IMR-90 (cell line): ENCODE measurements around the gene MPRIP. TPM values are rescaled to one million over a fixed set of nuclear protein-coding genes. Genes with fewer than 3 reads are reported as not detected.

ENCODE experiments used
- ATAC-seq: fragments of 200-7000 bp; cut with Tn5 transposase; 2 replicates; pipeline ENCODE4 v1.9.1; 2020; ENCODE audit warnings: low read depth, mild to moderate bottlenecking, moderate library complexity
- BruUV-seq: library from RNA; stranded (reverse); fragments of 400-500 nt; replicated peaks from 2 replicates; lab custom pipeline; 2021; lab: Mats Ljungman, UMichigan
- CTCF ChIA-PET: fragments of 300-600 bp; formaldehyde crosslinking; extraction: SDS; loops from one replicate; lab custom pipeline; 2021; ENCODE audit warnings: antibody characterized with exemption; lab: Yijun Ruan, JAX
- POLR2A ChIA-PET: fragments of 300-600 bp; sonication (Branson Sonifier 250); formaldehyde crosslinking; loops from one replicate; lab custom pipeline; 2022; ENCODE audit warnings: antibody characterized with exemption; ENCODE audit not compliant: unreplicated experiment; lab: Charles Lee
- DNase-seq: peaks from one replicate; pipeline ENCODE4 v3.0.0; 2013
- H2AFZ ChIP-seq: replicated peaks from 2 replicates; pipeline ENCODE3; 2013; ENCODE audit warnings: low read length, mild to moderate bottlenecking; ENCODE audit not compliant: poor library complexity
- H2AK5ac ChIP-seq: 2 replicates; pipeline ENCODE4 v1.6.1; 2013; ENCODE audit warnings: low read depth, low read length, inconsistent platforms
- H2AK9ac ChIP-seq: replicated peaks from 2 replicates; pipeline ENCODE3; 2013; ENCODE audit warnings: mild to moderate bottlenecking, low read depth, low read length, moderate library complexity; ENCODE audit not compliant: poor library complexity
- H2BK120ac ChIP-seq: 2 replicates; pipeline ENCODE4 v1.6.1; 2013; ENCODE audit warnings: low read depth, low read length, inconsistent platforms
- H2BK15ac ChIP-seq: 3 replicates; pipeline ENCODE4 v1.6.1; 2013; ENCODE audit warnings: low read depth, low read length, inconsistent platforms
- H2BK20ac ChIP-seq: 2 replicates; pipeline ENCODE4 v1.6.1; 2013; ENCODE audit warnings: low read depth, mild to moderate bottlenecking, inconsistent platforms, low read length, moderate library complexity
- H2BK5ac ChIP-seq: 2 replicates; pipeline ENCODE4 v1.6.1; 2013; ENCODE audit warnings: mild to moderate bottlenecking, low read depth, low read length, inconsistent platforms; ENCODE audit not compliant: poor library complexity, severe bottlenecking
- H3K14ac ChIP-seq: replicated peaks from 2 replicates; pipeline ENCODE4 v1.6.1; 2013; ENCODE audit warnings: low read depth, low read length, inconsistent platforms
- H3K18ac ChIP-seq: 2 replicates; pipeline ENCODE4 v1.6.1; 2013; ENCODE audit warnings: low read depth, low read length, control low read depth
- H3K23ac ChIP-seq: 2 replicates; pipeline ENCODE4 v1.6.1; 2013; ENCODE audit warnings: low read depth, low read length, inconsistent platforms
- H3K27ac ChIP-seq: 2 replicates; pipeline ENCODE4 v1.5.1; 2013; ENCODE audit warnings: mild to moderate bottlenecking, control low read depth, low read length; ENCODE audit not compliant: insufficient read depth
- H3K27me3 ChIP-seq: 2 replicates; pipeline ENCODE4 v1.6.1; 2013; ENCODE audit warnings: low read length; ENCODE audit not compliant: control insufficient read depth, insufficient read depth
- H3K36me3 ChIP-seq: 2 replicates; pipeline ENCODE4 v1.6.1; 2013; ENCODE audit warnings: low read length, mixed read lengths; ENCODE audit not compliant: control insufficient read depth, insufficient read depth
- H3K4ac ChIP-seq: 2 replicates; pipeline ENCODE4 v1.6.1; 2013; ENCODE audit warnings: low read depth, low read length, inconsistent platforms
- H3K4me1 ChIP-seq: 2 replicates; pipeline ENCODE4 v1.6.1; 2013; ENCODE audit warnings: low read length, mixed read lengths; ENCODE audit not compliant: control insufficient read depth, insufficient read depth
- H3K4me2 ChIP-seq: 2 replicates; pipeline ENCODE4 v1.6.1; 2013; ENCODE audit warnings: low read depth, mild to moderate bottlenecking, control low read depth, low read length, moderate library complexity
- H3K4me3 ChIP-seq: 2 replicates; pipeline ENCODE4 v1.5.1; 2013; ENCODE audit warnings: low read depth, mild to moderate bottlenecking, control low read depth, low read length, moderate library complexity; ENCODE audit not compliant: insufficient read depth
- H3K56ac ChIP-seq: 2 replicates; pipeline ENCODE4 v1.6.1; 2013; ENCODE audit warnings: low read length, inconsistent platforms; ENCODE audit not compliant: insufficient read depth; ENCODE audit errors: extremely low read depth
- H3K79me1 ChIP-seq, 2 experiments: 2 replicates each; pipeline ENCODE4 v1.6.1; 2013; ENCODE audit warnings: low read length in 2 of 2, inconsistent platforms in 1 of 2, low read depth in 1 of 2
- H3K9ac ChIP-seq: 2 replicates; pipeline ENCODE4 v1.6.1; 2013; ENCODE audit warnings: low read depth, low read length, control low read depth
- H3K9me1 ChIP-seq: 2 replicates; pipeline ENCODE4 v1.6.1; 2013; ENCODE audit warnings: low read length, inconsistent platforms; ENCODE audit not compliant: insufficient read depth
- H3K9me3 ChIP-seq: 2 replicates; pipeline ENCODE4 v1.6.1; 2013; ENCODE audit warnings: low read length; ENCODE audit not compliant: control insufficient read depth, insufficient read depth
- H4K20me1 ChIP-seq: 2 replicates; pipeline ENCODE4 v1.6.1; 2013; ENCODE audit warnings: low read length, inconsistent platforms; ENCODE audit not compliant: insufficient read depth
- H4K5ac ChIP-seq: 2 replicates; pipeline ENCODE4 v1.6.1; 2013; ENCODE audit warnings: mild to moderate bottlenecking, low read depth, low read length, control low read depth
- H4K8ac ChIP-seq, 2 experiments: 2 replicates each; pipeline ENCODE4 v1.6.1; 2013; ENCODE audit warnings: low read depth in 2 of 2, low read length in 2 of 2, control low read depth in 1 of 2, inconsistent platforms in 1 of 2
- H4K91ac ChIP-seq: 2 replicates; pipeline ENCODE4 v1.6.1; 2013; ENCODE audit warnings: low read depth, low read length, inconsistent platforms; ENCODE audit not compliant: insufficient read depth
- BHLHE40 ChIP-seq: fragments of 150-350 bp; IDR thresholded peaks from 2 replicates; pipeline ENCODE4 v1.6.1; 2016; ENCODE audit warnings: mild to moderate bottlenecking, low read depth, low read length
- CEBPB ChIP-seq: IDR thresholded peaks from 2 replicates; pipeline ENCODE4 v1.6.1; 2012; ENCODE audit warnings: low read depth, low read length, improper control_type of control experiment
- CHD1 ChIP-seq: IDR thresholded peaks from 2 replicates; pipeline ENCODE4 v1.6.1; 2012; ENCODE audit warnings: low read depth, low read length, improper control_type of control experiment
- CTCF ChIP-seq: conservative IDR thresholded peaks from 2 replicates; pipeline ENCODE4 v1.5.1; 2012; ENCODE audit warnings: mild to moderate bottlenecking, low read depth, low read length, improper control_type of control experiment
- ELK1 ChIP-seq: fragments of 150-350 bp; IDR thresholded peaks from 2 replicates; pipeline ENCODE4 v1.6.1; 2016; ENCODE audit warnings: low read depth, mild to moderate bottlenecking, low read length, moderate library complexity, borderline replicate concordance
- FOS ChIP-seq: fragments of 150-350 bp; IDR thresholded peaks from 2 replicates; pipeline ENCODE4 v1.6.1; 2016; ENCODE audit warnings: low read depth, low read length
- MAFK ChIP-seq: IDR thresholded peaks from 2 replicates; pipeline ENCODE4 v1.6.1; 2012; ENCODE audit warnings: low read depth, low read length, improper control_type of control experiment
- MAZ ChIP-seq: IDR thresholded peaks from 2 replicates; pipeline ENCODE4 v1.6.1; 2012; ENCODE audit warnings: low read depth, mild to moderate bottlenecking, low read length, improper control_type of control experiment, moderate library complexity, borderline replicate concordance
- MXI1 ChIP-seq: IDR thresholded peaks from 2 replicates; pipeline ENCODE4 v1.6.1; 2012; ENCODE audit warnings: low read depth, mild to moderate bottlenecking, low read length, moderate library complexity, borderline replicate concordance
- NFE2L2 ChIP-seq: fragments of 150-350 bp; IDR thresholded peaks from 2 replicates; pipeline ENCODE4 v1.6.1; 2016; ENCODE audit warnings: low read depth, mild to moderate bottlenecking, low read length
- POLR2A ChIP-seq: IDR thresholded peaks from 2 replicates; pipeline ENCODE4 v1.6.1; 2012; ENCODE audit warnings: mild to moderate bottlenecking, low read depth, low read length
- RAD21 ChIP-seq: IDR thresholded peaks from 2 replicates; pipeline ENCODE4 v1.6.1; 2012; ENCODE audit warnings: low read length, improper control_type of control experiment
- RCOR1 ChIP-seq: IDR thresholded peaks from 2 replicates; pipeline ENCODE4 v1.6.1; 2012; ENCODE audit warnings: mild to moderate bottlenecking, low read length, improper control_type of control experiment; ENCODE audit not compliant: insufficient replicate concordance
- RFX5 ChIP-seq: IDR thresholded peaks from 2 replicates; pipeline ENCODE4 v1.8.0; 2012; ENCODE audit warnings: low read depth, mild to moderate bottlenecking, low read length, moderate library complexity
- SMC3 ChIP-seq: fragments of 150-350 bp; IDR thresholded peaks from 2 replicates; pipeline ENCODE4 v1.6.1; 2016; ENCODE audit warnings: low read depth, mild to moderate bottlenecking, antibody characterized with exemption, low read length, moderate library complexity
- USF2 ChIP-seq: fragments of 150-350 bp; IDR thresholded peaks from 2 replicates; pipeline ENCODE4 v1.6.1; 2017; ENCODE audit warnings: mild to moderate bottlenecking, antibody characterized with exemption, low read length, low read depth
- WGBS, 2 experiments: methylation state at CpG; one replicate each; pipeline versions ENCODE4 v1.1.5 to v1.1.7; 2013; ENCODE audit warnings: missing lambda C conversion rate in 2 of 2; ENCODE audit not compliant: insufficient read length in 1 of 2; ENCODE audit errors: extremely low coverage in 2 of 2; 5-methylcytosine and 5-hydroxymethylcytosine counted together
- dilution Hi-C: fragments of 300-500 bp; cut with HindIII; formaldehyde crosslinking; loops from one replicate; pipeline ENCODE4 v1.14.3; 2018; ENCODE audit warnings: low sequenced_read_pairs; ENCODE audit not compliant: unreplicated experiment
- in situ Hi-C: fragments of 300-500 bp; cut with MboI; formaldehyde crosslinking; loops from 3 replicates; pipeline ENCODE4 v1.14.3; 2019; ENCODE audit warnings: low sequenced_read_pairs, inconsistent platforms, mixed read lengths
- intact Hi-C: fragments of 100-400 bp; cut with micrococcal nuclease; formaldehyde crosslinking; loops from 2 replicates; pipeline ENCODE4 v1.10.0; 2022
- polyA plus RNA-seq, 3 experiments: library from polyadenylated mRNA; depleted of rRNA; stranded (reverse); fragments of >200 nt; gene quantifications; 2 replicates each; pipeline ENCODE4 v1.2.3, GENCODE V29; 2012; ENCODE audit warnings: low replicate concordance in 1 of 3
- total RNA-seq: library from RNA; depleted of rRNA; stranded (reverse); fragments of >200 nt; gene quantifications from 2 replicates; pipeline ENCODE4 v1.2.3, GENCODE V29; 2012

The MPRIP gene
- total and polyA plus RNA-seq, 2 of the 4 experiments (the other 2 are of a cell fraction): 111 to 149 TPM

- Histone ChIP-seq H3K27me3 (no peaks in the 10 kb centered on the region), H2BK15ac (no peak overlapping the region), H2AFZ (no peak overlapping the region), H3K4me3 (no peak overlapping the region), H2AK9ac (no peak overlapping the region), H2BK20ac (no peak overlapping the region), H3K4me2 (no peak overlapping the region), H4K91ac (no peak overlapping the region), H4K20me1 (peaks cover 77% of the 10 kb centered on the region), H3K27ac (no peak overlapping the region), H3K9ac (no peak overlapping the region), H3K36me3 (0 out of 2 replicates have a peak, but pooled peaks cover 3% of the 10 kb centered on the region), H3K23ac (no peak overlapping the region), H3K79me1 (peaks cover 14 to 68% of the 10 kb centered on the region in 2 experiments; a peak in 3 of 4 replicates), H3K18ac (no peak overlapping the region), H4K8ac (no peak overlapping the region), H3K56ac (no peak overlapping the region), H2AK5ac (no peak overlapping the region; the same call in 1 of the 2 replicates), H3K9me3 (no peaks in the 10 kb centered on the region), H3K4ac (no peak overlapping the region), H3K9me1 (peaks cover 48% of the 10 kb centered on the region), H3K4me1 (peaks cover 9% of the 10 kb centered on the region), H2BK5ac (no peak overlapping the region), H4K5ac (no peak overlapping the region), H2BK120ac (no peak overlapping the region), H3K14ac (no peak overlapping the region)
- no TSS peak for BruUV-seq
- ChIA-PET CTCF (no interaction called here), POLR2A (no interaction called here)
- ATAC-seq (no peak), DNase-seq (no peak)
- intact Hi-C loops: no loop called here
- WGBS, 2 experiments: 100% methylated on average over 3 of the region's 7 CpGs; no CpG with 5 or more reads in 1 of the 2 experiments
- in situ Hi-C loops: no loop called here
- TF ChIP-seq CEBPB: no peak
- no peak for TF ChIP-seq MAZ
- no peak for TF ChIP-seq ELK1
- no peak for TF ChIP-seq RAD21
- no peak for TF ChIP-seq CHD1
- TF ChIP-seq MXI1: no peak
- TF ChIP-seq USF2: no peak
- TF ChIP-seq FOS: no peak
- no peak for TF ChIP-seq POLR2A
- TF ChIP-seq MAFK: no peak
- TF ChIP-seq SMC3: no peak
- TF ChIP-seq NFE2L2: no peak
- TF ChIP-seq CTCF: no peak
- TF ChIP-seq RCOR1: no peak
- no peak for TF ChIP-seq RFX5
- TF ChIP-seq BHLHE40: no peak
- dilution Hi-C loops: no loop called here
Observed at GRCh38 chr17:17064322-17064721, 22.1 kb downstream of the MPRIP start.
